Measurements from ENCODE around the gene KCNA3.

GRCh38 chr1:110638058-110638457 is 36.7 kb downstream of the KCNA3 start:
- TF ChIP-seq CTCF (conservative IDR thresholded peaks at IDR 0.05) (no peak), EZH2 (IDR thresholded peaks at IDR 0.05; ENCODE audit: low read depth) (no peak)

Measured in PC-9 (cell line).